ACHN (cell line): Measurements from ENCODE around the gene C1QL1.

Experiments
- DNase-seq: peaks from one replicate; pipeline ENCODE4 v3.0.0-alpha.2; 2015
- in situ Hi-C: cut with HindIII; loops from 2 replicates; pipeline ENCODE4 v1.10.0; 2017; ENCODE audit warnings: low sequenced_read_pairs, low pct_ligation_motif_present, low pct_unique_long_range_greater_than_20kb

The C1QL1 gene

GRCh38 chr17:44940768-44941167 is 27.3 kb downstream of the C1QL1 start:
- no peak for DNase-seq
- in situ Hi-C loops, result no loop called here

DNA sequence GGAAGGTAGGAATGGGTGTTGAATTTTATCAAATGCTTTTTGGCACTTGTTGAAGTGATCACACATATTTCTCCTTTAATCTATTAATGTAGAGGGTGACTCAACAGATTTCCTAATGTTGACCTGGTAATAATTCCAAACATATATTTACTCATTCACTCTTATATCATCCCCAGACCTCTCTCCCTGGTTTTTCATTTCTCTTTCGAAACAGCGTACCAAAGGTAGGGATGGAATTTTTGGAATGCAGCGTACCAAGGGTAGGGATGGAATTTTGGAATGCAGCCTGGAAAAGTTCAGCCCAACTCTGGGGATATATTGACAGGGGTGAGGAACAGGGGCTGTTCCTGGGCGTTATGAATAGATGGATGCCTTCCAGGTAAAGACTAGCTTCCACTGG is 27.8 kb downstream of the C1QL1 start:
- peak; percentile 60 for DNase-seq
- in situ Hi-C loops, result no loop called here

DNA sequence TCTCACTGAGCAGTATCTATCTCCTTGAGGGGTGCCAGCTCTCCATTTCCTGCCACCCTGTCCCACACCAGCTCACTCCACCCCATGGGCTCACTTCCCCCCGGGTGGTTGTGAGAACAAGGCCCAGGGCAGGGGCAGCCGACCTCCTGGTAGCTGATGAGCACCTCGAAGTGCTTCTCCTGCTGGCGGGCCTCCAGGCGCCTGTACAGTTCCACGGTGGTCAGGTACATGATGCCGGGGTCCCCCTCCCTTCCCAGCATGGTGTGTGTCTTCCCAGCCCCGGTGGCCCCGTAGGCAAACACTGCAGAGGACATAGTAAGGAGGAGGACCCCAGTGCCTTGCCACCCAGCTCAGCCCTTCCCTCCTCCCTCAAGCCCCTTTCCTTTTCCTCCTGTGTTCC is 33.0 kb downstream of the C1QL1 start:
- no peak for DNase-seq
- in situ Hi-C loops, result no loop called here

DNA sequence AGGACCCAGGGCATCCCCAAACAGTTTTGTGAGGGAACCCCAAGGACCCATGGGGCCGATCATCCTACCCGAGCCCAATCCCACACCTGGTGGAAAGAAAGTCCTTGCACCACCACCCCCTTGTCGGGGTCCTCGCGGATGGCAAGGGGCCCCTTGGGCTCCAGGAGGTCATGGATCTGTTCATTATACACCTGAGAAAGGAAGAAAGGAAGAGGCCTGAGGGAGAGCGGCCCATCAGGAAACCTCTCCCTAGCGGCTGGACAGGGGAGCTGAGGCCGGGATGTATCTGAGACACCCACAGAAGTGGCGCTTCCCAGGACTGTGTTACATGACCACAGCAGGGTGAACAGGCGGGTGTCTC is 33.4 kb downstream of the C1QL1 start:
- DNase-seq, result no peak
- in situ Hi-C loops, result no loop called here

- DNase-seq, result no peak
- in situ Hi-C loops, result no loop called here
Observed at GRCh38 chr17:44933824-44934744, 34.0 kb downstream of the C1QL1 start.

DNA sequence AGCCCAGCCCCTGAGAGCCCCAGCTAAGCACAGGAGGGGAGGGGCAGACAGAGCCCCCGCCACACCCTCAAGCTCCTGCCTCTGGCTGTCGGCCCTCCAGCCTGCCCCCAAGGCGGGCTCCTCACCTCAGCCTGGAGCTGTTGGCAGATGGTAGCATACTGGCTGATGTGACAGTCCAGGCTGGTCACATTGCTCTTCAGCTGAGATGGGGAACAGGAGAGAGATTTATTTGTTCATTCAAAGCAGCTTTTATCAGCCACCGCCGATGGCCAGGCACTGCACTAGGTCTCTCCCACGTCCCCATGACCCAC is 35.4 kb downstream of the C1QL1 start:
- in situ Hi-C loops, result no loop called here
- no peak for DNase-seq

- in situ Hi-C loops, result no loop called here
- DNase-seq, result no peak
Observed at GRCh38 chr17:44932096-44932786, 35.9 kb downstream of the C1QL1 start.

- no peak for DNase-seq
- in situ Hi-C loops, result no loop called here
Observed at GRCh38 chr17:44931376-44931775, 36.7 kb downstream of the C1QL1 start.

GRCh38 chr17:44930667-44931066 is 37.4 kb downstream of the C1QL1 start:
- in situ Hi-C loops, result no loop called here
- DNase-seq, result no peak

DNA sequence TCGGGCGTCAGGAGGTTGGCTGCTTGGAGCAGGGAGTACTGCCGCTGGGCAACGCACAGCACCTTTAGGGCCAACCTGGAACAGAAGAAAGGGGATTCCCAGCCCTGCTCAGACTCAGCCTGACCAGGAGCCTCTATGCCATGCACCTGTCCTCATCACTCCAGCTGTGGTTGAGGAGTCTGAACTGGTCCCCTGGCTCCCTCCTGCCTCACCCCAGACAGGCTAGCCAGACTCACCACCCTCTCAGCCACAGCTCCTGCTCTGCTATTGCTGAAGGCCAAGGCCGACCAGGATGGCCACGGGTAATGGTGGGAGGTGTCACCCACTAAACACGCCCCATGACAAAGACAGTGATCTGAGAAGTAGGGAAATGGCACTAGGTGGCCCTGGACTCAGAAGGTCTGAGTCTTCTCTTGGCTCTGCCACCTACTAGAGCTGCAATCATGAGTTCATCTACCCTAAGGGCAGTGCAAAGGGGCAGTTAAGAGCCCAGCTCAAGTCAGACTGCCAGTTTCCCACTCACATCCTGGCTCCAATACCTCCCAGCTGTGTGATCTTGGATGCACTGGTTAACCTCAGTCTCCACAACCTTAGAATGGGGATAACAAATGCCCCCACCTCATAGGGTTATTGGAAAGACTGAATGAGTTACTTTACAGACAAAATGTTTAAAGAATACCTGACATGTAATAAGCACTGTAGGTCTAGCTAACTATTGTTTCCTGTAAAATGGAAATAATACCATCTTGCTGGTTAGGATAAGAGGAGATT is 39.0 kb downstream of the C1QL1 start:
- in situ Hi-C loops, result no loop called here
- no peak for DNase-seq

DNA sequence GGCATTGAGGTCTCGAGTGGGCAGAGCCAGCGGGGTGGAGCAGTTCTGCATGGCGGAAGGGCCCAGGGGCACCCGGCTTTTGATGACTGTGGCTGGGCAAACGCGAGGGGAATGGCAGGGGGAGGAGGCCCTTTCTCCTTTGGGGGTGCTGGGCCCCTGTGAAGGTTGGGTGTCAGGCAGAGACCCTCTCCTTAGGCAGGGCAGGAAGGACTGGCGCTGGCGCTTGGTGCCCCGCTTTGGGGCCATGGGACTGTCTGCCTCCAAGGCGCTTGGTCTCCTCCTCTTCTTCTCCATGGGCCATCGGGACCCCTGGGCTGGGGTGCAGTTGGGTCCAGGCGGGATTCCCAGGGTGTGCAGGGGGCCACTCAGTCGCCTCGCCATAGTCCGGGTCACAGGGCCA is 40.0 kb downstream of the C1QL1 start:
- in situ Hi-C loops, result no loop called here

DNA sequence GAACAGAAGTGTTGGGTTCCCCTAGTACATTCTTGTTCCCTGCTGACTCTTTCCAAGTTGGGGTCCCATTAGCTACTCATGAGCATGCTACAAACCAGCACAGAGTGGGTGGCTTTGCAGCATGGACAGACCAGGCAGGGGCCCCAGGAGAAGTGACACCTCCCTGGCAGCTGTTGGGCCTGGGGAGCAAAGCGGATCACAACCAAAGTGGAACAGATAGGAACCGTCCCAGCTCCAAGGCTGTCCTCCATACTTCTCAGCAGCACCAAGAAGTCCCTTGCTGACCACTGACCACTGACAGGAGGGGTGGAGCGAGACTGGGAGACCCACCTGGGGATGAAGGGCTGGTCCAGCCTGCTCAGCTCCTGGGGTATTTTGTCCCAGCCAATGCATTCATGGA is 40.4 kb downstream of the C1QL1 start:
- no peak for DNase-seq
- in situ Hi-C loops, result no loop called here

More for the DNA sequence above, 40.0 kb downstream of the C1QL1 start:
- DNase-seq, result no peak

DNA sequence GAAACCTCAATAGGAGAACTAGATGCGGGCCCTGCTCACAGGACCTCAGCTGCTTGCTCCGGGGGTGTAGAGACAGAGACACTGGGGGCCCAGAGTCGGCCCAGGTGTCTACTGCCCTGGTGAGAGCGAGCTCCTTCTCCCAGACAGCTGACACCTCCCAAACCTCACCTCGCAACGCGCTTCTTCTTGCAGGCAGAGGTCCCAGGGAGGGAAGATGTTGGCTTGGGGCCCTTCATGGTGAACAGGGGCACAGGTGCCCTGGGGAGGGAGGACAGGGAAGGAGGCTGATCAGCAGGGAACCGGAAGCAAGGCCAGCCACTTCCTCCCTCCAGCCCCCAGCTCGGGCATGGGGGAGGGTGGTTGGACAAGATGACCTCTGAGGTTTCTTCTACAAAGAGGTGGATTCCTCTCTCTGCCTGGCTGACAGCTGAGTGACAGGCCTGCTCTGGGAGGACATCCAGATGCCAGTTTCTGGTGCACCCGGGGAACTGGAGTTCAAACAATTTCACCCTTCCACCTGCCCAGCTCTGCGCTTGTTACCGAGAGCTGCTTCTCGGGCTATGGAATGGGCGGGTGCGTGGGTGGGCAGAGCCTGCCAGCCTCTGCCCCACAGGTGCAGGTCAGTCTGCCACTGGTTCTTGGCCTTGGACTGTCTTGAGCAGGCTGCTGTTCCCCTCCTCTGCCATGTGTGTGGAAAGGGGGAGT is 41.1 kb downstream of the C1QL1 start:
- DNase-seq, result no peak
- in situ Hi-C loops, result no loop called here

DNA sequence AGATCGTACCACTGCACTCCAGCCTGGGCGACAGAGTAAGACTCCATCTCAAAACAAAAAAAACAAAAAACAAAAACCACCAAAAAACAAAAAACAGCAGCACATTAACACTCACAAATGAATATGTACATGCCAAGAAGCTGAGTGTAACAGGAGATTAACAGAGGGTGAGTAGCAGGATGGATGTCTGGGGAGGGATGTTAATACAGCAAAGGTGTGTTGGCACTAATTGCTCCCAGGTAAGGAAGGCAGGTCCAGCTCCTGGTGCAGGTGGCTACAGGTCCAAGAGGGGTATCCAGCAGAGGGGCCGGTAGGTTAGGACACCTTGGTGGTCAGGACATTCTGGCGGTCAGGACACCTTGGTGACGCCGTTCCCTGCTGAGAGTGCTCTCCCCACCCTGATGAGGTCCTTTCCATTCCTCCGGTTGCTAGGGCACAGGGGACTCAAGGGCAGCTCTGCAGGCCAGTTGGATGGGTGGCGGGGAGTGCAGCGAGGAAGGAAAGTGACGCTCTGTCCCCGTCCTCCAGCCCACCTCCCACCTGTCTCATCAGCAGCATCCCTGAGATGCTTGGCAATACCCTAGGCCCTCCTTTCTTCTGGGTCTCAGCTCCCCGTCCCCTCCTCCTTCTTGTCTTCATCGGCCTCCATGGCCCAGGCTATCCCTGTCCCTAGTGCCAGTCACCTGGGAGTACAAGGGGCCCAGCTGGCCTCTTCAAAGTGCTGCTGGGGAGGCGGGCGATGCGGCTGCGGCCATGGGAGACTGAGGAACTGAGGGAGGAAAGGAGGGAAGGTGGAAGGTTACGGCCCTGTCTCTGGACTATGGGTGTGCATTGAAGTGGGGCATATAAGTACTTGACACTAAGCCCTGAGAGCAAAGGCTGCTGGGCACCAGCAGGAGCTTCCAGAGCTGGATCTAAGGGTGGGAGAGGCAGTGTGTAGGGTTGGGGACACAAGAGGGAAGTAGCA is 42.1 kb downstream of the C1QL1 start:
- DNase-seq, result no peak
- in situ Hi-C loops, result no loop called here

DNA sequence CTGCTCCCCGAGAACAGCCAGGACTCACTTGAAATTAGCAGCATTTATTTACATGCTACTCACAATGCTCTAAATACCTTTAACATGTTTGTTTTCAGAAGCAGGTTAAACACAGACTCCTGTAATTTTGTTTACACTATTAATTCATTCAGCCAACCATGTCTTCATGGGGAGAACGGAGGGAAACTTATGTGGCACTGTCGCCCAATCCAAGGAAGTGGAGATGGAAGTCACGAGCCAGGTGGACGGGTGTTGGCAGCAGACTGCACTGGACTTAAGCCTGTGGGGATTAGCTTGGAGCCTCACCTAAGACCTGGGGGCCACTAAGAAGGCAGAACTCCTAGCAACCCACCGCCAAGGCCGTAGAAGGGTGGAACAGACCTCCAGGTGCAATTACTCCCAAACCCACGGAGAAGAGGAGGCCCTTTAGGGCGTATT is 44.0 kb downstream of the C1QL1 start:
- in situ Hi-C loops, result no loop called here
- DNase-seq, result no peak

DNA sequence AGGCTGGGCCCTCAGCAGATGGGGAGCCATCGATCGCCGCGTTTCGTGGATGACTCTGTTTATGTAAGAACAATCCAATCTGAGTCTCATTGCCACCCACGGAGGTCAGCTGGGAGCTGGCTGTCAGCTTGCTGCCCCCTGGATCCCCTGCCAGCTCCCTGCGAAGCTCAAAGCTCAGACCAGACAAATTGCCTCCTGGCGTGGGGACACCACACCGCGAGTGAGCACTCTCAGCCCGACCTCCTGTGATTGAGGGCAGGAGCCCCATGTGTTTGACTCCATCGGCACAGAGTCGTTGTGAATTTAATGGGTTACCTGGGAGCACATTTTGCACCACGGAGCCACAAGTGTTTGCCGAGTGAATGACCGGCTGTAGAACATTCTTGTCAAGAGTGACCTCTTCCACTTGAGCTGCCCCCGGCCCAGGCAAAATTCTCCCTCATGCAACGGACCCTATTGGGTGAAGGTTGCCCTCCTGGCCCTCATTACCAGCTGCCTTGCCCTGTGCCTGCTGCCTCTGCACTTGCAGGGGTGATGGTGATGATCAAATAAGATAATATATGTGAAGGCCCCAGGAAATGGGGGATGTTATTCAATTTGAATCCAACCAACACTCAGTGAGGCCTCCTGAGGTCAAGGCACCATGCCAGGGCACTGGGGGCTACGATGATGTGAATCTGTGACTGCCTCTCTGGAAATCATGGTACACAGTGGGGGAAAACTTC is 45.2 kb downstream of the C1QL1 start:
- in situ Hi-C loops, result no loop called here
- no peak for DNase-seq

GRCh38 chr17:44922136-44922535 is 46.0 kb downstream of the C1QL1 start:
- in situ Hi-C loops, result no loop called here

More at GRCh38 chr17:44922136-44922535, 46.0 kb downstream of the C1QL1 start:
- no peak for DNase-seq
